PC-9 (cell line): Measurements from ENCODE around the gene MIA3. TPM values are rescaled to one million over a fixed set of nuclear protein-coding genes. Genes with fewer than 3 reads are reported as not detected.

Source experiments
- BruUV-seq: library from RNA; stranded (reverse); fragments of 400-500 nt; replicated peaks from 2 replicates; lab custom pipeline; 2021; lab: Mats Ljungman, UMichigan
- CTCF ChIA-PET: fragments of 300-600 bp; sonication (Branson Sonifier 250); formaldehyde crosslinking; loops from one replicate; lab custom pipeline; 2022; ENCODE audit warnings: antibody characterized with exemption; lab: Charles Lee
- POLR2A ChIA-PET: fragments of 300-600 bp; sonication (Branson Sonifier 250); formaldehyde crosslinking; loops from one replicate; lab custom pipeline; 2022; ENCODE audit warnings: antibody characterized with exemption; ENCODE audit not compliant: unreplicated experiment; lab: Charles Lee
- DNase-seq, 2 experiments: peaks; one replicate each; pipeline versions ENCODE4 v3.0.0 to v3.0.0-alpha.2; 2015 to 2022; ENCODE audit warnings: mixed read lengths in 1 of 2
- H2AFZ ChIP-seq: fragments of 200-600 bp; sonication (generic); 2 replicates; pipeline ENCODE4 v1.8.1; 2017; ENCODE audit warnings: antibody characterized with exemption
- H3F3A ChIP-seq: fragments of 200-600 bp; sonication (generic); 2 replicates; pipeline ENCODE4 v1.8.1; 2017; ENCODE audit warnings: antibody characterized with exemption, mild to moderate bottlenecking, low read depth; ENCODE audit not compliant: insufficient read depth
- H3K27ac ChIP-seq: fragments of 200-600 bp; sonication (generic); 2 replicates; pipeline ENCODE4 v1.6.1; 2016; ENCODE audit warnings: mixed run types
- H3K27me3 ChIP-seq: fragments of 200-600 bp; sonication (generic); 2 replicates; pipeline ENCODE4 v1.6.1; 2016; ENCODE audit warnings: low read depth, mixed run types; ENCODE audit not compliant: insufficient read depth
- H3K36me3 ChIP-seq: fragments of 200-600 bp; sonication (generic); 2 replicates; pipeline ENCODE4 v1.6.1; 2016; ENCODE audit warnings: low read depth, mixed run types
- H3K4me1 ChIP-seq: fragments of 200-600 bp; sonication (generic); replicated peaks from 2 replicates; pipeline ENCODE4 v1.6.1; 2016; ENCODE audit warnings: mixed run types; ENCODE audit not compliant: insufficient read depth
- H3K4me2 ChIP-seq: fragments of 200-600 bp; sonication (generic); 2 replicates; pipeline ENCODE4 v1.6.1; 2017; ENCODE audit warnings: mixed run types
- H3K4me3 ChIP-seq: fragments of 200-600 bp; sonication (generic); 2 replicates; pipeline ENCODE4 v1.6.1; 2016; ENCODE audit warnings: mixed run types
- H3K79me2 ChIP-seq: fragments of 200-600 bp; sonication (generic); 2 replicates; pipeline ENCODE4 v1.6.1; 2017; ENCODE audit warnings: low read depth, mixed run types
- H3K9me2 ChIP-seq: fragments of 200-600 bp; sonication (generic); 2 replicates; pipeline ENCODE4 v1.8.1; 2017; ENCODE audit warnings: mild to moderate bottlenecking; ENCODE audit not compliant: insufficient read depth
- H3K9me3 ChIP-seq: fragments of 200-600 bp; sonication (generic); 2 replicates; pipeline ENCODE4 v1.8.1; 2016; ENCODE audit warnings: low read depth; ENCODE audit not compliant: insufficient read depth
- H4K20me1 ChIP-seq: fragments of 200-600 bp; sonication (generic); 2 replicates; pipeline ENCODE4 v1.8.1; 2017; ENCODE audit not compliant: insufficient read depth
- EZH2 ChIP-seq: fragments of 200-600 bp; sonication (generic); IDR thresholded peaks from 2 replicates; pipeline ENCODE4 v1.8.0; 2017; ENCODE audit warnings: antibody characterized with exemption, low read depth
- intact Hi-C: fragments of 100-400 bp; cut with micrococcal nuclease; formaldehyde crosslinking; loops from one replicate; pipeline ENCODE4 v1.10.0; 2022; ENCODE audit not compliant: unreplicated experiment
- total RNA-seq: library from RNA; stranded (reverse); gene quantifications from 2 replicates; pipeline ENCODE4 v1.2.3, GENCODE V29; 2021
- TF ChIP-seq, protein P1 (sequence below): fragments of 200-600 bp; sonication (generic); conservative IDR thresholded peaks from 2 replicates; pipeline ENCODE4 v1.6.1; 2017; ENCODE audit warnings: mixed run types, antibody characterized with exemption, mild to moderate bottlenecking, moderate library complexity

MIA3 gene
- total RNA-seq, 1 experiment from 2014 or later: 65.1 TPM

DNA sequence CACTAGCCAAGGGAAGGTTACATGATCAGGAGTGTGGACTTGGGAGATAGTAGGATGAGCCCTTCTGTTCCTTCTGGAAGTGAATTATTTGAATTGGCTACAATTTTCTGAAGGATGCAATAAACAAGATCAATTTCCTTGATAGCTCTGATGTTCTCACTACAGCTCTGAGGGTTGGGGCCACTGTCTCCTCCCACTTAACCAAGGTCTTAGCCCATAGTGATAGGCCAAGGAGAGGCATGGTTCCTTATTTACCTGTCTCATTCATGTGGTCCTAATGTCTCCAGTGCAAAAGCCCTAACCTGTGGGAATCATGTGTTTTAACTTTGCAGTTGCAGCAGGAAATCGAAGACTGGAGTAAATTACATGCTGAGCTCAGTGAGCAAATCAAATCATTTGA is 34.8 kb downstream of the MIA3 start:
- Histone ChIP-seq H3K9me2 (no peaks in the 10 kb centered on the region), H3K79me2 (no peaks in the 10 kb centered on the region), H3K4me2 (no peak overlapping the region), H3K27me3 (no peaks in the 10 kb centered on the region), H4K20me1 (no peaks in the 10 kb centered on the region), H3K27ac (no peak overlapping the region), H3K36me3 (peaks cover 45% of the 10 kb centered on the region; the same call in 1 of the 2 replicates), H3F3A (no peaks in the 10 kb centered on the region), H3K4me1 (no peaks in the 10 kb centered on the region), H3K4me3 (no peak overlapping the region), H3K9me3 (no peaks in the 10 kb centered on the region), H2AFZ (no peak overlapping the region)
- POLR2A ChIA-PET: interaction anchor here (0.6 kb wide), 1 partner anchor 1744 kb away, joined by 5 read pairs; no protein-coding TSS in a partner anchor
- TF ChIP-seq, protein P1, sequence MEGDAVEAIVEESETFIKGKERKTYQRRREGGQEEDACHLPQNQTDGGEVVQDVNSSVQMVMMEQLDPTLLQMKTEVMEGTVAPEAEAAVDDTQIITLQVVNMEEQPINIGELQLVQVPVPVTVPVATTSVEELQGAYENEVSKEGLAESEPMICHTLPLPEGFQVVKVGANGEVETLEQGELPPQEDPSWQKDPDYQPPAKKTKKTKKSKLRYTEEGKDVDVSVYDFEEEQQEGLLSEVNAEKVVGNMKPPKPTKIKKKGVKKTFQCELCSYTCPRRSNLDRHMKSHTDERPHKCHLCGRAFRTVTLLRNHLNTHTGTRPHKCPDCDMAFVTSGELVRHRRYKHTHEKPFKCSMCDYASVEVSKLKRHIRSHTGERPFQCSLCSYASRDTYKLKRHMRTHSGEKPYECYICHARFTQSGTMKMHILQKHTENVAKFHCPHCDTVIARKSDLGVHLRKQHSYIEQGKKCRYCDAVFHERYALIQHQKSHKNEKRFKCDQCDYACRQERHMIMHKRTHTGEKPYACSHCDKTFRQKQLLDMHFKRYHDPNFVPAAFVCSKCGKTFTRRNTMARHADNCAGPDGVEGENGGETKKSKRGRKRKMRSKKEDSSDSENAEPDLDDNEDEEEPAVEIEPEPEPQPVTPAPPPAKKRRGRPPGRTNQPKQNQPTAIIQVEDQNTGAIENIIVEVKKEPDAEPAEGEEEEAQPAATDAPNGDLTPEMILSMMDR: no peak
- no peak for TF ChIP-seq EZH2
- no TSS peak for BruUV-seq
- CTCF ChIA-PET: no interaction called here
- DNase-seq: no peak
- intact Hi-C loops: no loop called here

DNA sequence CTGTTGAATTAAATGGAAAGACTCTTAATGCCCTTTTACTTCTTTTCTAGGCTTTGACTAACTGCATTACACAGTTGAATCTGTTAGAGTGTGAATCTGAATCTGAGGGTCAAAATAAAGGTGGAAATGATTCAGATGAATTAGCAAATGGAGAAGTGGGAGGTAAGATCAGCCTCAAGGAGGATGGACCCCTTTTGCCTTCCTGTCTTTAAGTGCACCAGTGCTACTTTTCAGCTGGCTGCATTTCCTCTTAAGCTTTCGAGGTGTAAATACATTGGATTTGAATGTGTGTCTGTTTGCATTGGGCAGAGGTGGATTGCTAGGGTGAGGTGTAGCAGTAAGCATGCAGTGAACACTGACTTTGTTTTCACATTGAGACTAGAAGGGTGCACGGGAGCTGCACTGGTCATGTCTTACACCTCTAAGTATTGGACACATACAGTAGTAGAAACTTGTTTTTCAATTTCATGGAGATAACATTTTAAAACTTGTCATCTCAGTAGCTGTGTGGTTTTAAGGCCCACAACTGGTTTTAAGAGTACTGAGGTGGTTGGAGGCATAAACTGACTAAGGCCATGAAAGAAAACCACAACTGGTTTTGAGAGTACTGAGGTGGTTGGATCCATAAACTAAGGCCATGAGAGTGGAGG is 35.4 kb downstream of the MIA3 start:
- no TSS peak for BruUV-seq
- Histone ChIP-seq H3K36me3 (peaks cover 46% of the 10 kb centered on the region; the same call in 1 of the 2 replicates), H3K27me3 (no peaks in the 10 kb centered on the region), H3K9me3 (no peaks in the 10 kb centered on the region), H3K4me1 (no peaks in the 10 kb centered on the region), H3K4me3 (no peak overlapping the region), H3K4me2 (no peak overlapping the region), H2AFZ (no peak overlapping the region), H4K20me1 (no peaks in the 10 kb centered on the region), H3K9me2 (no peaks in the 10 kb centered on the region), H3K79me2 (no peaks in the 10 kb centered on the region), H3F3A (no peaks in the 10 kb centered on the region), H3K27ac (no peak overlapping the region)
- intact Hi-C loops: no loop called here
- no peak for DNase-seq
- ChIA-PET POLR2A (interaction anchor here (0.6 kb wide), 1 partner anchor 1743 kb away, joined by 5 read pairs; no protein-coding TSS in a partner anchor), CTCF (no interaction called here)
- TF ChIP-seq, protein P1: no peak
- TF ChIP-seq EZH2: no peak

DNA sequence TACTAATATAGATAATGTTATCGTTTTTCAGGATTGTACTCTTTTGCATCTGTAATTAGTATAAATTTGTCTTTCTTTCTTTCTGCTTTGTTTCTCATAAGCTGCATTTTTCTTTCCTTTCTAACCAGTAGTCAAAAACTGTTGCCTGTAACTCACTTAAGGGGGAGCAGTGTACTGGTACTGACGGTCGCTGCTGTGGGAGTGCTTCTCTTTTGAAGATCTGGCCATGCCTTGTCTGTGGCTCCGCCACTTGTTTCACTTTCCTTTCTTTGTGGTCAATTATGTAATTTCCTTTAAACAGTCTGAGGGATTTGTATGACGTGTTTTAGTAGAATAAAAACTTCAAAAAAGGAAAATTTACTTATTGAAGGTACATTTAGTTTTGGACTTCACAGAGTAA is 37.0 kb downstream of the MIA3 start:
- no peak overlapping the region for H3K4me3 ChIP-seq
- peaks cover 58% of the 10 kb centered on the region; the same call in 1 of the 2 replicates for H3K36me3 ChIP-seq
- H3K4me1 ChIP-seq: no peaks in the 10 kb centered on the region
- no peak overlapping the region for H3K4me2 ChIP-seq
- H3F3A ChIP-seq: no peaks in the 10 kb centered on the region; the same call in 1 of the 2 replicates
- no peak overlapping the region for H2AFZ ChIP-seq
- no peaks in the 10 kb centered on the region for H3K9me2 ChIP-seq
- no peaks in the 10 kb centered on the region for H4K20me1 ChIP-seq
- H3K79me2 ChIP-seq: no peaks in the 10 kb centered on the region
- TF ChIP-seq, protein P1: no peak
- CTCF ChIA-PET: no interaction called here
- H3K27ac ChIP-seq: no peak overlapping the region
- H3K9me3 ChIP-seq: no peaks in the 10 kb centered on the region
- intact Hi-C loops: no loop called here
- no peak for DNase-seq
- no TSS peak for BruUV-seq
- H3K27me3 ChIP-seq: no peaks in the 10 kb centered on the region
- POLR2A ChIA-PET: interaction anchor here (0.6 kb wide), 1 partner anchor 1083 kb away, joined by 3 read pairs; no protein-coding TSS in a partner anchor
